Urothelium cell line (cell line): ENCODE data around the gene SKI.

ENCODE experiments used
- DNase-seq: peaks from one replicate; pipeline ENCODE4 v3.0.0; 2011; ENCODE audit warnings: low spot score, mixed read lengths
- FAIRE-seq: peaks from 2 replicates; lab custom pipeline; 2011; peaks lifted over from hg19 to GRCh38; lab: Jason Lieb, UNC

Gene SKI

DNA sequence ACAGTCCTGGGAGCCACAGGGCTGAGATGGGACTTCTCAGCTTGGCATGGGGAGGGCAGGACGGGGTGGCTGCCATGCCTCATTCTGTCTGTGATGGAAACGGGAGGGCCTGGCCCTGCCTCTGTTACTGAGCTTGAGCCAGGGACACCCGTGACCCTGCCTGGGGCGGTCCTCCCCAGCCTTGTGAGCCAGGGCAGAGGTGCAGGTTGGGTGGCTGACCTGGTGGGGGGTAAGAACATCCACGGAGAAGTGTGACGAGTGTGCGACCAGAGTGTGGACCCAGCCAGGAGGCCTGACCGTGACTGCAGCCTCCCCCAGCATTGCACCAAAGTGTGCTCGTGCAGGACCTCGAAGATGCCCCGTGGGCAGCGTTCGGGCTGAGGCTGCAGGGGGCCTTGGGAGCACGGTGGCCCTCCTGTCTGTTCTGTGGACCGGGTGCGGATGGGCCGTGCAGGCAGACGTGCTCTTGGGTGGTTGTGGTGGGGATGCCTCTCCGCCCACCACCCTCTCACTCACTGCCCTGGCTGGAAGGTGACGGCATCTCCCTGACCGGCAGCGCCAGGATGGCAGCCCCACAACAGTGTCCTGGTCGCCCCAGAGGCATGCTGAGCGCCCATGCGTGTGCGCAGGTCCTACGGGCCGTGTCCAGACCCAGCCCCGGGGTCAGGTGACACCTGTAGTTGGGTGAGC lies 45.4 kb downstream of the SKI start:
- FAIRE-seq (no peak), DNase-seq (no peak)

DNA sequence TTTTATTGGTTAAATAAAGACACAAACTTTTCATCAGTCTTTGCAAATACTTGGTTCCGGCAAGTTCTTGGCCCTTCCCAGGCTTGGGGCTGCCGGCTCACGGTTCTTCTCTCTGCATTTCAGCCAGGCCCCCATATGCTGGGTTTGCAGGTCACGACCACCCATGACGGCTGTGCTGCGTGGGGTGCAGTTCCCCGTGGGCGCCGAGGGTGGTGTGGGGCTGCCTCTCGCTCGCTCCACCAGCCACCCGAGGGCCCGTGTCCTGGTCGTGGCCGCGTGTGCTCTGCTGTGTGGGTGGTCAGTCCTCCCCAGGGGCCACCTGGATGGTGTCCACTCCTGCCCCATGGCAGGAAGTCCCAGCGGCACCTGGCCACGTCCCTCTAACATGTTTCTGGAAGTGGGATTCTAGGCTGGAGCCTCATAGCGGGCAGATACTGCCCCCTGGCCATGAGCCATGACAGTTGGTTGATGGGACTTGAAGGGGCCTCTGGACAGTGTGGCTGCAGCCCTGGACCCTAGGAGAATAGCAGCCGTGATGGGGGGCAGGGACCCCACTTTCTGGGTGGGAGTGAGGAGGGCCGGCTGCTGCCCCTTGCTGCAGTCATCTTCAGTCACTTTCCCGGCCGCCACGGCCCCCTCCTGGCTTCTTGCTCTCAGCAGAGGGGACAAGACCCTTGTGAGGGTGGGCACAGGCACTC lies 46.3 kb downstream of the SKI start:
- FAIRE-seq, result no peak
- DNase-seq, result no peak

DNA sequence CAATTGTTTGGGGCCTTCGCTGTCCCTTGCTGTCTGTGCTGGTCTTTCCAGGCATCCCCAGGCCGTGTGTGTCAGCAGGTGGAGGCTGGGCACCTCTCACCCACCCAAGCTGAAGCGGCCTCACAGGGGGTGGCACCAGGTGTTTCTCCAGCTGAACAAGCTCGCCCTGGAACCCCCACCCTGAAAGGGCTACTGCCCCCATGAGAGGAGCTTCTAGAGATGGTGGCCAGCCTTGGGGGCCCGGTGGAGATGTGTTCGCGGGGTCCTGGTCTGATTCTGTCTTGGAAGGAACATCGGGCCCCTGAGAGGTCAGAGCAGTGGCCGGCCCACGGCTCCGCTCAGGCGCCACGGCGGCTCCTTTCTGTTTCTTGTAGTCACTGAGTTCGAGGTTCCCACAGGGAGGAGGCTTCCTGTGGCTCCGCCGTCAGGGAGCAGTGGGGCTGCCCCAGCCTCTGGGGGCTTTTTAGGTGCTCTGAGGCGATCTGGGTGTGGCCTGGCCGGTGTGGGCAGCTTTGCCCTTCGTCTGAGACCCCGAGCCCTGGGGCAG lies 46.9 kb downstream of the SKI start:
- FAIRE-seq (no peak), DNase-seq (no peak)

- no peak for DNase-seq
- FAIRE-seq, result no peak
These were observed 47.8 kb downstream of the SKI start for GRCh38 chr1:2275796-2276536.

- no peak for FAIRE-seq
- no peak for DNase-seq
These were observed 48.9 kb downstream of the SKI start for GRCh38 chr1:2276803-2277580.

GRCh38 chr1:2277741-2278488 lies 49.8 kb downstream of the SKI start:
- DNase-seq (no peak), FAIRE-seq (no peak)

- FAIRE-seq (no peak), DNase-seq (no peak)
These were observed 50.6 kb downstream of the SKI start for GRCh38 chr1:2278591-2279209.

DNA sequence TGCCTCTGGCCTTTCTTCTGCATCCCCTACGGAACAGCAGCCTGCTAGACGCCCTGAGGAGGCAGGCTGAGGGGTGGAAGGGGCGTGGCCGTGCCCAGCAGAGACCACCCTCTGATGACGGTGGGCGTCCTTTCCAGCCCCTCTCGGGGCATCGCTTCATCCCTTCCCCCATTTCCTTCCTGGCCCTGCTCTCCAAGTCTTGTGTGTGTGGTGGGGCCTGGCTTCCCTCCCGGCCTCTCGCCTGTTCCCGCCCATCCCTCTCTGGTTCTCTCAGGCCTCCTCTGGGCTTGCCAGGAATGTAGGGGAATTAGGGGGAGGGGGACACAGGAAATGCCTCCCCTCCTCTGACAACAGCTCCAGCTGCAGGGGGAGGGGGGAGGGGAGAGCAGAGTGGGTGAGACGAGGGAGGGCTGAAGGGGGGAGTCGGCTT lies 51.1 kb downstream of the SKI start:
- no peak for FAIRE-seq

GRCh38 chr1:2279817-2280216 lies 51.7 kb downstream of the SKI start:
- FAIRE-seq (no peak), DNase-seq (no peak)

More for the DNA sequence above, 51.1 kb downstream of the SKI start:
- peak; percentile 24 for DNase-seq

GRCh38 chr1:2282556-2283270 lies 54.6 kb downstream of the SKI start:
- DNase-seq (no peak), FAIRE-seq (no peak)

- FAIRE-seq, result no peak
- DNase-seq, result no peak
These were observed 55.4 kb downstream of the SKI start for GRCh38 chr1:2283371-2283990.

GRCh38 chr1:2283991-2284895 lies 56.1 kb downstream of the SKI start:
- DNase-seq (no peak), FAIRE-seq (no peak)

- FAIRE-seq, result no peak
These were observed 56.8 kb downstream of the SKI start for GRCh38 chr1:2284932-2285331.

DNA sequence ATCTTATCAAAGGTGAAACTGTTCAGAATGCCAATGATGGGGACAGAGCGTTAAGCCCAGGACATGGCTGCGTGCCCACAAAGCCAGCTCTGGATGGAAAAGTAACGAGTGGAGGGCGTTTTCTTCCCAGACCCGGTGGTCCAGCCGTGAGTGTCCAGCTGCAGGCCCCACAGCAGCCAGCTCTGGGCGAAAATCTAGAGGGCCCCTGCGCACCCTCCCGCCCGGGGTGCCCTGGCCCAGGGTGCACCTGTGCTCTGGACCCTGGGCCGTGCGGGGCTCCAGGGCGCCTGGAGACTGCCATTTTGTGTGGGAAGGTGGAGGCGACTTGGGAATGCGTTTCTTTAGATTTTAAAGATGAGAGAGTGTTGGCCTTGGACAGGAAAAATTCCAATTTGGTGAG lies 58.8 kb downstream of the SKI start:
- no peak for DNase-seq
- no peak for FAIRE-seq

More at GRCh38 chr1:2284932-2285331, 56.8 kb downstream of the SKI start:
- DNase-seq, result no peak

DNA sequence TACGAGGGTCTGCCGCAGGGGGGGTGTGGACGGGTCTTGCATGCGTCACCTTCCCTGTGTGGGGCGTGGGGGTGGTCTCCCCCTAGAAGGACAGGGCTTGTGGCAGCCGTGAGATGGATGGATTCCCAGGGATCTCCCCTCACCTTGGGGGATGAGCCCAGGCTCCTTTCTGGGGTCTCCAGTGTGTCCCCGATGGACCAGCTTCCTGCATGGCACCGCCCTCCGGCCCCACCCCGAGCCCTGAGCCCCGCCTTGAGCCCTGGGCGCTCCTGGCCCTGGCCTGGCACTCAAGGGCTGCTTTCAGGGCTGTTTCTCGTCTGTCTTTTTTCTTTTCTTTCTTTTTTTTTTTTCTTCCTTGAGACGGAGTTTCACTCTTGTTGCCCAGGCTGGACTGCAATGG lies 59.5 kb downstream of the SKI start:
- DNase-seq, result no peak
- no peak for FAIRE-seq

DNA sequence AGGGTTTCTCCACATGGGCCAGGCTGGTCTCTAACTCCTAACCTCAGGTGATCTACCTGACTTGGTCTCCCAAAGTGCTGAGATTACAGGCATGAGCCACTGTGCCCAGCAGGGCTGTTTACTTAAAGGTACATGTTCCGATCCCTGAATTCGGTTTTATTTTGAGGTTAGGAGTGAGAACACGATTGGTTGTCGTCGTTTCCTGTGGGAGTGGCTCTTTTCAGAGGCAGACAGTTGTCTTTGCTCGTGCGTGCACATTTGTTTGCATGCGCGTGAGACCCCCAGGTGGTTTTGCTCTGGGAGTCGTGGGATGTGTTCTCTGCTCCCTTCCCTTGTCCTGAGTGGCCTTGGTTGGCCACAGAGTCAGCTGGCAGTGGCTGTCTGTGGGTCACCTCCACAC lies 60.2 kb downstream of the SKI start:
- no peak for DNase-seq
- no peak for FAIRE-seq

- FAIRE-seq (no peak), DNase-seq (no peak)
These were observed 60.9 kb downstream of the SKI start for GRCh38 chr1:2288816-2289536.
